NCI-H1436 (cell line): ENCODE measurements around the gene ATP6V1F.

ENCODE experiments used
- DNase-seq: peaks from one replicate; lab custom pipeline; 2025; lab: John Stamatoyannopoulos, UW

ATP6V1F gene

DNA sequence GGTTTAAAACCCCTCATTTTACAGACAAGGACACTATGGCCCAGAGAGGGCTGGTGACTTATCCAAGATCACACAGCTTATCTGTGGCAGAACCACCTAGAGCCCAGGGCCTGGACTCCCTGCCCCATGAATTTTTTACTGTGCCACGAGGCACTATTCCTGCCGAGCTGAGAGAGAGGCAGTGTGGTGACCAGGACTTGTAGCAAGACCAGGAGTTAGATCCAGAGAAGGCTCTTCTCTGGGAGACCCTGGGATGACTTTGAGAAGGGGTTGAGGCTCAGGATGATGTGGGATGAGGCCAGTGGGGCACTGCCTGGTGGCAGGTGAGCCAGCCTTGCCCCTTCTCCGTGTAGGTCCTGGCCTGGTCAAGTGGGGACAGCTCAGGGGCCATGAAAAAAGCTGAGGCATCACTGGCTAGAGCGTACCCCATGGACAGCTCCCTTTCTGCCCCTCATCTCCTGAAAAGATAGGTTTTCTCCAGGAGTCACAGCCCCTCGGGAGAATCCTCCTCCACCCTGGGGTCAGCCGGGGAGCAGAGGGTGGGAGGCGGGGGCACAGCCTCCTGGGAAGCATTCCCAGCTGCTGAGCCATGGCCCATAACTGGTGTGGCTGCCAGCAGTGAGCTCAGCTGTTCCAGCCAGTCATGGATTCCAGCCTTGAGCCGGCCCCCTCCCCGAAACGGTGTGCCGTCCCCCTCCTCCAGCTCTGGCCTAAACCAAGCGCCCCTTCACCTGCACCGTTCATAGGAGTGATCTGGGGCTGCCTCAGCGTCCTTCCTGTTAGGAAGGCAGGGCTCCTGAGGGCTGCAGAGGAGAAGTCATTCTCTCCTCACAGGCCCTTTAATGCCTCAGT is 26.6 kb upstream of the ATP6V1F start:
- DNase-seq: no peak

DNA sequence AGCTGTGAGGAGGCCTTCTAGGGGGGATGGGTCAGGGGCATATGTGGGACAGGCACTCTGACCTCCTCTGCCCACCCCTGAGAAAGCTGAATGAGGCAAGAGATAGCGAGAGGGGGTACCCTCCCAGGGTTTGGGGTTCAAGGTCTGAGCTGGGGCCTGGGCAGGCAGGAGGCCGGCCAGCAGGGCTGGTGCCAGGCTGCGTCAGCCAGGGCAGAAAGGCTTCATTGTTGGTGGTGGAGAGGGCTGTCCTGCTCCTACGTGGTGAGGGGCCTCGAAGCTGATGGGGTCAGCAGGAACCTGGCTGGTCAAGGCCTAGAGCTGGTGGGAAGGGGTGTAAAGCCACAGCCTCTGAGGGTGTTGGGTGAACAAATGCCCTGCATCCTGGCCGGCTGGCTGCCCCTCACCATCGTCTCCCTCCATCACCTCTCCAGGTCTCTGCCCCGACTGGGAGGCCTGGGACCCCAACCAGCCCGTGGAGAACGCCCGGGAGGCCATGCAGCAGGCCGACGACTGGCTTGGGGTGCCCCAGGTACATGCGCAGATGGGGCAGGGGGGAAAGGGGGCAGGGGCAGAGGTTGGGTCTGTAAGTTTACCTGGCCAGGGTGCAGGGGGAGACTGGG is 25.8 kb upstream of the ATP6V1F start:
- DNase-seq: no peak

DNA sequence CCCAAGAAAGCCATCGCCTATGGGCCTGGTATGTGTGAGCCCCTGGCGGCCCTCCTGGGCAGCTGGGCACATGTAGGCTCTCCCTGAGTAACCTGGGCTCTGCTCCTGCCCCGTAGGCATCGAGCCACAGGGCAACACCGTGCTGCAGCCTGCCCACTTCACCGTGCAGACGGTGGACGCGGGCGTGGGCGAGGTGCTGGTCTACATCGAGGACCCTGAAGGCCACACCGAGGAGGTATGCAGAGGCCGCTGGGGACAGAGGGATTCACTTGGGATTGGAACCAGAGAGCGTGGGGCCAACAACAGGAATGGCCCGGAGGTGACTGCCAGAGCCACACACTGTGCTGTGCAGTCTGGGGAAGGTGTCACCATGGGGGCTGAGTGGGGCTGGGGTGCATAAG is 25.1 kb upstream of the ATP6V1F start:
- DNase-seq: no peak

DNA sequence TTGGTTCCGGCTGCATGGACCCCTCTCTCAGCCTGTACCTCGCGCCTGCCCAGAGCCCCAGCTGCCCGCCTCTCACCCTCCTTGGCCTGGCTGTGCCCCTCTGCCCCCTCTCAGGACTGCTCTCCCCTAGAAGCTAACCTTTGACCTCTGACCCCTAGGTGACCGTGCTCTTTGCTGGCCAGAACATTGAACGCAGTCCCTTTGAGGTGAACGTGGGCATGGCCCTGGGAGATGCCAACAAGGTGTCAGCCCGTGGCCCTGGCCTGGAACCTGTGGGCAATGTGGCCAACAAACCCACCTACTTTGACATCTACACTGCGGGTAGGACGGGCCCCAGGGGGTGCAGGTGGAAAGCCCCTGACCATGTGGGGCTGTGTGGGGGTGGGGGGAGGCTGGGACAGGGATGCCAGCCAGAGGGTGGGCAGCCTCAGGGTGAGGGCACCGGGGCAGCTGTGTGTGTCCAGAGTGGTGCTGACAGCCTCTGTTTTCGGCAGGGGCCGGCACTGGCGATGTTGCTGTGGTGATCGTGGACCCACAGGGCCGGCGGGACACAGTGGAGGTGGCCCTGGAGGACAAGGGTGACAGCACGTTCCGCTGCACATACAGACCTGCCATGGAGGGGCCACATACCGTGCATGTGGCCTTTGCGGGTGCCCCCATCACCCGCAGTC is 24.4 kb upstream of the ATP6V1F start:
- DNase-seq: no peak

DNA sequence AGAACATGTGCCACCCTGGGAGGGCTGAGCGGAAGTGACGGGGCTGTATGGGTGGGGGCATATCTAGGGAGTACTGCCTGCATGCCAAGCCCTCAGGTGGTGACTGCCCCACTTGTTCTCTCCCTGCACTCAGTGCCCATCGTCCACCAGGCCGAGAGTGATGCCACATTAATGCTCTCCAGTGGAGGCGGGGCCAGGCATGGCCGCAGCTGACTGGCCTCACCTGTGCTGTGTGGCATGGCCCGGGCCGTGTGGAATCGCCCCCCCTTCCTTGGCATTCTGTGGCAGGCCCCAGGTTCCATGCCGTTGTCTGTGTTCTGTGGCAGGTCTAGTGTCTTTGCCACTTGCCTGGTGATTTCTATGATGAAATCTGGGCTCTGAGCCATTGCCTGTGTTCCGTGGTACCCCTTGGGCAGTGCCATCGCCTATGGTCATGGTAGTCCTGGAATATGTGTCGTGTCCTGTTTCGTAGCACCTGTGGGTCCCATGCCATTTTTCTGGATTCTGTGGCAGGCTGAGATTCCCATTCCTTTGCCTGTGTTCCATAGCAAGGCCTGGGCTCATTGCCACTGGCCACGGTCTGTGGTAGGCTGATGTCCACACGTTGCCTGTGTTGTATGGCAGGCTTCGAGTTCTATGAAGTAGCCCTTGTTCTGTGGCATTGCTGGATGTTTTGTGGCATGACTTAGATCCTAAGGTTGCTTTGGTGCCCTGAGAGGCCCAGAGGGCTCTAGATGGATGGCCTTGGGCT is 23.5 kb upstream of the ATP6V1F start:
- DNase-seq: no peak

DNA sequence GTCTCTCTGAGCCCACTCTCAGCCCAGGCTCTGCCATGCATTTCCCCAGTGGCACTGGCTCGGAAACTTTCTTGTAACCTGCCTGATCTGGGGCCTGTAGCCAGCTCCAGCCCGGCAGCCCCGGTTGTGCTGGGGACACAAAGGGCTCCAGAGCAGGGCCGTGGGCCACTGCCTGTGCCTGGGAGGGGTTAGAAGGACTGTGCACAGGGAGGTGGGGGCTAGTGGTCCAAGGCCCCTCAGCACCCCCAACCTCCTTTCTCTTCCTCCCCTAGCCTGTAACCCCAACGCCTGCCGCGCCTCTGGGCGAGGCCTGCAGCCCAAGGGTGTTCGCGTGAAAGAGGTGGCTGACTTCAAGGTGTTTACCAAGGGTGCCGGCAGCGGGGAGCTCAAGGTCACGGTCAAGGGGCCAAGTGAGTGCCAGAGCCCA is 22.9 kb upstream of the ATP6V1F start:
- no peak for DNase-seq

DNA sequence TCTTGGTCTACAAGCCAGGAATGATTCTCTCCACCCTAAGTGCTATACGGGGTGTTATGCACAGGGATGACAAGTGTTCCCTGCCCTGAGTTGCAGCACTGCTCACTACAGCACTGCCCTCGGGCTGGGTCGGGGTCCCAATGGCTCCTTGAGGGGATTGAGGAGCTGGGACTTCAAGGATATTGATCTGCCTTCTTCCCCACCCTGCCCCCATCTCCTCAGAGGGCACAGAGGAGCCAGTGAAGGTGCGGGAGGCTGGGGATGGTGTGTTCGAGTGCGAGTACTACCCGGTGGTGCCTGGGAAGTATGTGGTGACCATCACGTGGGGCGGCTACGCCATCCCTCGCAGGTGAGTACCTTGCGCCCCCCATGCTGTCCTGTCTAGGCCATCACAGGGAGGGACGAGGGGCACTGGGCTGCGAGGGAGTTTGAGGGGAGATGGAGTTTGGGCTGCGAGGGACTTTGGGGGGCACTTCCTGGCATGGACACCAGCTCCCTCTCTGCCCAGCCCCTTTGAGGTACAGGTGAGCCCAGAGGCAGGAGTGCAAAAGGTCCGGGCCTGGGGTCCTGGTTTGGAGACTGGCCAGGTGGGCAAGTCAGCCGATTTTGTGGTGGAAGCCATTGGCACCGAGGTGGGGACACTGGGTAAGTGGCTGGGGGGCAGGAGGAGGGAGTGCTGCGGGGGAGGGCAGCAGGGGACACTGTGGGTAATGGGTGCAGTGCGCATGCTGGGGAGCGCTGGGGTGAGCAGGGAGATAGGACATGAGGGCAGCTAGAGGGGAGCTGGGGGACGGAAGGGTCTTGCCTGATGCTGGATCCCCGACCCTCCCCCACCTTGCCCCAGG is 22.1 kb upstream of the ATP6V1F start:
- DNase-seq: no peak

DNA sequence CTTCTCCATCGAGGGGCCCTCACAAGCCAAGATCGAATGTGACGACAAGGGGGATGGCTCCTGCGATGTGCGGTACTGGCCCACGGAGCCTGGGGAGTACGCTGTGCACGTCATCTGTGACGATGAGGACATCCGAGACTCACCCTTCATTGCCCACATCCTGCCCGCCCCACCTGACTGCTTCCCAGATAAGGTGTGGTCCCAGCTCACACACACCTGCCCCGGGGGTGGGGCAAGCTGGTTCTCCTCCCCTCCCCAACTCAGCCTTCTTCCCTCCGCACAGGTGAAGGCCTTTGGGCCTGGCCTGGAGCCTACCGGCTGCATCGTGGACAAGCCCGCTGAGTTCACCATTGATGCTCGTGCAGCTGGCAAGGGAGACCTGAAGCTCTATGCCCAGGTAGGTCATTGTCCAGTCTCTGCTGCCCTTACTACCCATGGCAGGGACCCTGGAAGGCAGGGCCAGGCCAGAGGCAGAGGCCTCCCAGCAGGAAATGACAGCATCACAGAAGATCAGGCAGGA is 21.4 kb upstream of the ATP6V1F start:
- DNase-seq: no peak

DNA sequence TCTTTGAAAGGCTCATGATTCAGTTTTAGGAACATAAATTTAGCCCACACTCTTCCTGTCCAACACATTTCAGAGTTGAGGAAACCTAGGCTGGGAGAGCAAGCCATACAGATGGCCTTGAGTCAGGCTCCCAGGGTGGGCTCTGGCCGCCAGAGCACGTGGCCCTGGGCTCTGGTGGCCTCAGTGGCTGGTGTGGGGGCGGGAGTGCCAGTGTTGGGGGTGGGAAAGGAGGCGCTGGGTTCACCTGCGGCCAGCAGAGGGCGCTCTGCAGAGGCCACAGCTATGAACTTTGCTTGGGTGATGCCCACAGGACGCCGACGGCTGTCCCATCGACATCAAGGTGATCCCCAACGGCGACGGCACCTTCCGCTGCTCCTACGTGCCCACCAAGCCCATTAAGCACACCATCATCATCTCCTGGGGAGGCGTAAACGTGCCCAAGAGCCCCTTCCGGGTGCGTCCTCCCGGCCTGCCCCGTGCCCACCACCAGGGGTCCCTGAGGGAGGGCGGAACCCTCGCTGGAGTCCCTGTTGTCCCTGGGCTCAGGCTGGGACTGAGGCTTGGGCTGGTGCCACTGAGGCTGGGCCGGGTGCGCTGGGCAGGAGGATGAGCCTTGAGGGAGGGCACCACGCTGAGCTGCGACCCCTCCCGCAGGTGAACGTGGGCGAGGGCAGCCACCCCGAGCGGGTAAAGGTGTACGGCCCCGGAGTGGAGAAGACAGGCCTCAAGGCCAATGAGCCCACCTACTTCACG is 20.6 kb upstream of the ATP6V1F start:
- no peak for DNase-seq

DNA sequence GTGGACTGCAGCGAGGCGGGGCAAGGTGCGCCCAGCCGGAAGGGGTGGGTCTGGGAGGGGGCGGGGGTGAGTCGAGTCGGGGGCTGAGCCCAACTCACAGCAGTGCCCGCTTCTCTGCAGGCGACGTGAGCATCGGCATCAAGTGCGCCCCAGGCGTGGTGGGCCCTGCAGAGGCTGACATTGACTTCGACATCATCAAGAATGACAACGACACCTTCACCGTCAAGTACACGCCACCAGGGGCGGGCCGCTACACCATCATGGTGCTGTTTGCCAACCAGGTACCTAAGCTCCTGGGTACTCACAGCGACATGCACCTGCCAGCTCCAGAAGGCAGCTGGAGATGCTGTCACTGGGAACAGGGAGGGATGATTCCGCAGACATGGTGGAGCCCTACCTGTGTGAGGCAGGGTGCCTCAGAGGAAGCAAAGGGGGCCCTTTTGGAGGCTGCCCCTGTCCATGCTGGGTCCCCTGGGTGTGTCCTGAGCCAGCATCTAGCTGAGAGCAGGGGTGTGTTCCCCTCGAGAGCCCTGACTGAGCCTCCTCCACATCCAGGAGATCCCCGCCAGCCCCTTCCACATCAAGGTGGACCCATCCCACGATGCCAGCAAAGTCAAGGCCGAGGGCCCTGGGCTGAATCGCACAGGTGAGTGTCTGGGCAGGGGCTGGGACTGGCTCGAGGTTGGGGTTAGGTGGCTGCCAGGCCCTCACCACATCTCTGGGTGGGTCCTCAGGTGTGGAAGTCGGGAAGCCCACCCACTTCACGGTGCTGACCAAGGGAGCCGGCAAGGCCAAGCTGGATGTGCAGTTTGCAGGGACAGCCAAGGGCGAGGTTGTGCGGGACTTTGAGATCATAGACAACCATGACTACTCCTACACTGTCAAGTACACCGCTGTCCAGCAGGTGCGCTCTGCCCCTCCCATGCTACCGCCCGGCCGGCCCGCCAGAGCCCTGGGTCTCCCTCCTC is 19.7 kb upstream of the ATP6V1F start:
- DNase-seq: no peak

DNA sequence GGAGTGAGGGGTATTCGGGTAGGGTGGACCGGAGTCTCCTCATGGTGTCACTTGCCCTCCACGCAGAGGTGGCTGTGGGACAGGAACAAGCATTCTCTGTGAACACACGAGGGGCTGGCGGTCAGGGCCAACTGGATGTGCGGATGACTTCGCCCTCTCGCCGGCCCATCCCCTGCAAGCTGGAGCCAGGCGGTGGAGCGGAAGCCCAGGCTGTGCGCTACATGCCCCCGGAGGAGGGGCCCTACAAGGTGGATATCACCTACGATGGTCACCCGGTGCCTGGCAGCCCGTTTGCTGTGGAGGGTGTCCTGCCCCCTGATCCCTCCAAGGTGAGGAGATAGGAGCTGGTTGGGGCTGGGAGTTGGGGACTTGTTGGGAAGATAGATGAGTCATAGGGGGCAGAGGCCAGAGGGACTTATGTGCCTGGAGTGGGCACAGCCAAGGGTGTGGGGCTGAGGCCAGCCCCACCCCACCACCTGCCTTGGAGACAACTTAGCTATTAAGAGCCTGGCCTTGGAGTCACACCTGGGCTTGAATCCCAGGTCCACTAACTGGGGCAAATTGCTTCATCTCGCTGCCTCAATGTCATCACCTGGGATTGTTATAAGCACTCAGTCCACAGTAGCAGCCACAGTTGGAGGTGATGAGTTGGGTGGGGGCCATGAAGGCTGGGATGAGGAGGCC is 18.6 kb upstream of the ATP6V1F start:
- DNase-seq: no peak

DNA sequence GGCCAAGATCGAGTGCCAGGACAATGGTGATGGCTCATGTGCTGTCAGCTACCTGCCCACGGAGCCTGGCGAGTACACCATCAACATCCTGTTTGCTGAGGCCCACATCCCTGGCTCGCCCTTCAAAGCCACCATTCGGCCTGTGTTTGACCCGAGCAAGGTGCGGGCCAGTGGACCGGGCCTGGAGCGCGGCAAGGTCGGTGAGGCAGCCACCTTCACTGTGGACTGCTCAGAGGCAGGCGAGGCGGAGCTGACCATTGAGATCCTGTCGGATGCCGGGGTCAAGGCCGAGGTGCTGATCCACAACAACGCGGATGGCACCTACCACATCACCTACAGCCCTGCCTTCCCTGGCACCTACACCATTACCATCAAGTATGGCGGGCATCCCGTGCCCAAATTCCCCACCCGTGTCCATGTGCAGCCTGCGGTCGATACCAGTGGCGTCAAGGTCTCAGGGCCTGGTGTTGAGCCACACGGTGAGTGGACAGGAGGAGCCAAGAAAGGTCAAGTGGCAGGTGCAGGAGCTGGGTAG is 17.8 kb upstream of the ATP6V1F start:
- DNase-seq: no peak

DNA sequence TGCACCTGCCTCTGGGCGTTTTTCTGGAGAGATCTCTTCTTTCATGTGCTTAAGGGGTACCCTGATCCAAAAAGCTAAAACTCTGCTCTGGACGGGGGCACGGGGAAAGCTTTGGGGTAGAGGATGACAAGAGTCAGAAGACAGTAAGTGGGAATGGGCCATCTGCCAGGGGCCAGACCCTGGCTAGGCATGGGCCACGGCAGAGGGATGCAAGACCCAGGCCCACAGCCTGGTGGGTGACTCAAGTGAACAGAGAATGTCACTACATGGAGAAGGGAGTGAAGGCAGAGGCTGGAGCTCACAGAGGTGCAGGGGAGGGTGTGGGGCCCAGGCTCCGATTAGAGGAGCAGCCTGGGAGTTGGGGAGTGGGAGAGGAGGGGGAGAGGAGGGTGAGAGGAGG is 17.2 kb upstream of the ATP6V1F start:
- DNase-seq: no peak

DNA sequence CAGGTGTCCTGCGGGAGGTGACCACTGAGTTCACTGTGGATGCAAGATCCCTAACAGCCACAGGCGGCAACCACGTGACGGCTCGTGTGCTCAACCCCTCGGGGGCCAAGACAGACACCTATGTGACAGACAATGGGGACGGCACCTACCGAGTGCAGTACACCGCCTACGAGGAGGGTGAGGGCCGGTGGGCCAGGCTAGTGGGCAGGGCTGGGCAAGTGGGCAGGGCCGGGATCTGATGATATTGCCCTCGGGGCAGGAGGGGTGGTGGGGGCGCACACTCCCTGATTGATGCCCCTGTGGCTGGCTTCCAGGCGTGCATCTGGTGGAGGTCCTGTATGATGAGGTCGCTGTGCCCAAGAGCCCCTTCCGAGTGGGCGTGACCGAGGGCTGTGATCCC is 16.7 kb upstream of the ATP6V1F start:
- DNase-seq: no peak

DNA sequence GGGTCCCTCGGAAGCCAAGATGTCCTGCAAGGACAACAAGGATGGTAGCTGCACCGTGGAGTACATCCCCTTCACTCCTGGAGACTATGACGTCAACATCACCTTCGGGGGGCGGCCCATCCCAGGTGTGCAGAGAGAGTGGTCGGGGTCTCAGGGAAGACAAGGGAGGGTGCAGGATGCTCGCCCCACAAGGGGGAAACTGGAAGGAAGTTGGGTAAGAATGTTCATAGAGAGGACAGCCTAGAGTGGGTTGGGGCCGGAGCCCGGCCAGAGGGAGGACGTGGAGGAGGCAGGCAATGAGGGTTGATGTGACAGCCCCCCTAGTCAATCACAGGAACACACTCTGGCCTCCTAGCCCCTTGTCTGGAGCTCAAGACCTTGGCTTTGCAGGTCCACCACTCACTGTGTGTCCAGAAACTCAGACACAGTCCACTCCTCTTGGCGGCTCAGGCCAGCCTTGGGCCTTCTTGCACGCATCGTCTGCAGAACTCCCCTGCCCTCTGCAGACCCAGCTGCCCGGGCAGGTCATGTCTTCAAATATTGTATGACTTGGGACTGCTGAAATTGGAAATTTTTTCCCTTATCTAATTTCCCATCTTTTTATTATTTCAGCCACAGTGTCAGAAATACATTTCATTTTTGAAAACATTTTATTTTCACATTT is 15.7 kb upstream of the ATP6V1F start:
- DNase-seq: no peak

DNA sequence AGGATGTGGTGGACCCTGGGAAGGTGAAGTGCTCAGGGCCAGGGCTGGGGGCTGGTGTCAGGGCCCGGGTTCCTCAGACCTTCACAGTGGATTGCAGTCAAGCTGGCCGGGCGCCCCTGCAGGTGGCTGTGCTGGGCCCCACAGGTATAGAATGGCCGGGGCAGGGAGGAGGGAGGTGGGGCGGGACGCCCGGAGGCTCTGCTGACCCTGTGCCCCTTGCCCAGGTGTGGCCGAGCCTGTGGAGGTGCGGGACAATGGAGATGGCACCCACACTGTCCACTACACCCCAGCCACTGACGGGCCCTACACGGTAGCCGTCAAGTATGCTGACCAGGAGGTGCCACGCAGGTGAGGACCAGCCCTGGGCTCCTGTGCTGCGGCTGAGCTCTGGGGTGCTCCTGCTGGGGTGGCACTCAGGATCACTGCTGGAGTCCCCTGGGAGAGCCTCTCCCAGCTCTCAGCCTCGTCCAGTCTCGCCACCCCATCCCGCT is 14.9 kb upstream of the ATP6V1F start:
- DNase-seq: no peak

DNA sequence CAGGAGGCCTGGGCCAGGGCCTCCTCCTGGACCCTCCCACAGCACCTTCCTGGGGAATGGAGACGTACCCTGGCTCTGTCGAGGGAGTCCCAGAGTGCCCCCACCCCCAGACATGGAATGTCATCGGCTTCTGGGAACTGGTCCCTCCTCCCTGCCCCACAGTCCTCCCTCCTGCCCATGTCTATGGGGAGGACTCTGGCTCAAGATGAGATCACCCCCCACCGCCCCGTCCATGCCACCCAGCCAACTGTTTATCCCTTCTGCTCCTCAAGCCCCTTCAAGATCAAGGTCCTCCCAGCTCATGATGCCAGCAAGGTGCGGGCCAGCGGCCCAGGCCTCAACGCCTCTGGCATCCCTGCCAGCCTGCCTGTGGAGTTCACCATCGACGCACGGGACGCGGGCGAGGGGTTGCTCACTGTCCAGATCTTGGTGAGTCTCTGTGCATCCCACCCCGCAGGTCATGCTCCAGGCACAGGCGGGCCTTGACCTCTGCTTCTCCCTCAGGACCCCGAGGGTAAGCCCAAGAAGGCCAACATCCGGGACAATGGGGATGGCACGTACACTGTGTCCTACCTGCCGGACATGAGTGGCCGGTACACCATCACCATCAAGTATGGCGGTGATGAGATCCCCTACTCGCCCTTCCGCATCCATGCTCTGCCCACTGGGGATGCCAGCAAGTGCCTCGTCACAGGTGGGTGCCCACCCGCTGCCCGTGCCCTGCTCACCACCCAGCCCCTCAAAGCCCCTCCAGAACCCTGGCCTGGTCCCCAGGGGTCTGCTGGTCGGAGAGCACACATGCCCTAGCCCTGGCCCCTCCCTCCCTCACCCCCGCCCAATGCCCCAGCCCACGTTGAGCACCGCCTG is 14.1 kb upstream of the ATP6V1F start:
- DNase-seq: no peak
